Stimulated activated CD4-positive, alpha-beta T cell treated with anti-CD3 and anti-CD28 coated beads, Interleukin-15, amount 100 ng/mL, for 24 hours (primary cell): ENCODE data around the gene FADS6.

ENCODE experiments used
- DNase-seq: peaks from one replicate; pipeline ENCODE4 v3.0.0-alpha.2; 2020

Gene FADS6

GRCh38 chr17:74850310-74850709 lies 43.1 kb downstream of the FADS6 start:
- no peak for DNase-seq

- DNase-seq, result no peak
These were observed 44.6 kb downstream of the FADS6 start for GRCh38 chr17:74848656-74849399.

GRCh38 chr17:74846621-74847020 lies 46.8 kb downstream of the FADS6 start:
- no peak for DNase-seq

GRCh38 chr17:74843352-74843627 lies 50.1 kb downstream of the FADS6 start:
- DNase-seq, result no peak

- peak; percentile 37 for DNase-seq
These were observed 50.7 kb downstream of the FADS6 start for GRCh38 chr17:74842599-74843351.

GRCh38 chr17:74842146-74842598 lies 51.3 kb downstream of the FADS6 start:
- no peak for DNase-seq

- DNase-seq, result no peak
These were observed 52.3 kb downstream of the FADS6 start for GRCh38 chr17:74840989-74841666.

- no peak for DNase-seq
These were observed 53.2 kb downstream of the FADS6 start for GRCh38 chr17:74839990-74840852.

- DNase-seq, result no peak
These were observed 55.2 kb downstream of the FADS6 start for GRCh38 chr17:74838274-74838673.

GRCh38 chr17:74836691-74837467 lies 56.6 kb downstream of the FADS6 start:
- DNase-seq, result no peak

- DNase-seq, result no peak
These were observed 57.2 kb downstream of the FADS6 start for GRCh38 chr17:74836191-74836590.

- no peak for DNase-seq
These were observed 59.7 kb downstream of the FADS6 start for GRCh38 chr17:74833501-74834377.

GRCh38 chr17:74832421-74832820 lies 61.0 kb downstream of the FADS6 start:
- no peak for DNase-seq

- DNase-seq, result no peak
These were observed 61.8 kb downstream of the FADS6 start for GRCh38 chr17:74831444-74832146.

- no peak for DNase-seq
These were observed 62.6 kb downstream of the FADS6 start for GRCh38 chr17:74830861-74831260.

GRCh38 chr17:74827800-74828199 lies 65.6 kb downstream of the FADS6 start:
- DNase-seq, result no peak
